SU-DHL-6 (cell line): ENCODE results near the gene OTULIN.

ENCODE experiments used
- H2AFZ ChIP-seq: fragments of 200-600 bp; sonication (generic); 2 replicates; pipeline ENCODE4 v1.6.1; 2014; ENCODE audit warnings: low read depth, mild to moderate bottlenecking, moderate library complexity, mixed read lengths, antibody characterized with exemption, low read length; ENCODE audit not compliant: severe bottlenecking
- H3F3A ChIP-seq: fragments of 200-600 bp; shearing (Covaris generic); 2 replicates; pipeline ENCODE4 v1.6.0; 2016; ENCODE audit warnings: antibody characterized with exemption, mild to moderate bottlenecking; ENCODE audit not compliant: insufficient read depth
- H3K27ac ChIP-seq: fragments of 200-600 bp; sonication (generic); 2 replicates; pipeline ENCODE4 v1.5.1; 2016; ENCODE audit warnings: low read depth, mild to moderate bottlenecking, low read length, moderate library complexity, mixed read lengths
- H3K27me3 ChIP-seq: fragments of 200-600 bp; sonication (generic), shearing (Covaris generic); 2 replicates; pipeline ENCODE4 v1.6.0; 2014; ENCODE audit warnings: mild to moderate bottlenecking, low read length
- H3K36me3 ChIP-seq: fragments of 200-600 bp; sonication (generic); 2 replicates; pipeline ENCODE4 v1.6.1; 2014; ENCODE audit warnings: mild to moderate bottlenecking, low read length, mixed read lengths
- H3K4me2 ChIP-seq: fragments of 300-600, 200-600 bp; shearing (Covaris generic), sonication (generic); 2 replicates; pipeline ENCODE4 v1.6.0; 2014; ENCODE audit warnings: low read length, low read depth, mild to moderate bottlenecking; ENCODE audit not compliant: poor library complexity, severe bottlenecking
- H3K4me3 ChIP-seq: fragments of 200-600 bp; sonication (generic); 2 replicates; pipeline ENCODE4 v1.5.1; 2014; ENCODE audit warnings: antibody characterized with exemption, low read length, mild to moderate bottlenecking, mixed read lengths; ENCODE audit not compliant: insufficient read depth, poor library complexity, severe bottlenecking
- H3K79me2 ChIP-seq: fragments of 200-600 bp; sonication (generic); 2 replicates; pipeline ENCODE4 v1.6.1; 2014; ENCODE audit warnings: mild to moderate bottlenecking, low read length, moderate library complexity; ENCODE audit not compliant: insufficient read depth
- H3K9ac ChIP-seq: fragments of 200-600 bp; sonication (generic); 2 replicates; pipeline ENCODE4 v1.7.0; 2014; ENCODE audit warnings: mild to moderate bottlenecking, low read length
- H3K9me2 ChIP-seq: fragments of 200-600 bp; sonication (generic); replicated peaks from 2 replicates; pipeline ENCODE4 v1.6.1; 2014; ENCODE audit warnings: low read length; ENCODE audit not compliant: insufficient read depth
- H3K9me3 ChIP-seq: fragments of 200-600 bp; sonication (generic); 2 replicates; pipeline ENCODE4 v1.6.1; 2014; ENCODE audit warnings: low read length, mixed read lengths; ENCODE audit not compliant: insufficient read depth
- H4K20me1 ChIP-seq: fragments of 200-600 bp; sonication (generic); 2 replicates; pipeline ENCODE4 v1.6.1; 2014; ENCODE audit warnings: low read depth, mild to moderate bottlenecking, antibody characterized with exemption, low read length, moderate library complexity, mixed read lengths
- CTCF ChIP-seq: fragments of 200-600 bp; sonication (generic); IDR thresholded peaks from one replicate; pipeline ENCODE4 v1.5.1; 2017; ENCODE audit warnings: antibody characterized with exemption, mild to moderate bottlenecking, low read length, moderate library complexity; ENCODE audit not compliant: insufficient read depth, poor library complexity, severe bottlenecking
- EZH2phosphoT487 ChIP-seq: fragments of 200-600 bp; sonication (generic), shearing (Covaris generic); conservative IDR thresholded peaks from 2 replicates; pipeline ENCODE4 v1.6.1; 2018; ENCODE audit warnings: mild to moderate bottlenecking, antibody characterized with exemption, low read length, moderate library complexity, mixed read lengths

The OTULIN gene

GRCh38 chr5:14672082-14672481 lies 7.6 kb downstream of the OTULIN start:
- Histone ChIP-seq H3F3A (peaks cover 25% of the 10 kb centered on the region), H3K27me3 (no peaks in the 10 kb centered on the region), H3K27ac (no peak overlapping the region), H3K36me3 (0 out of 2 replicates have a peak, but pooled peaks cover 2% of the 10 kb centered on the region), H2AFZ (no peak overlapping the region), H4K20me1 (peaks cover 21% of the 10 kb centered on the region; the same call in 1 of the 2 replicates), H3K9me3 (no peaks in the 10 kb centered on the region), H3K9me2 (no peaks in the 10 kb centered on the region), H3K9ac (no peak overlapping the region), H3K4me3 (no peak overlapping the region), H3K4me2 (peak overlapping the region; percentile 91), H3K79me2 (peaks cover 100% of the 10 kb centered on the region)
- TF ChIP-seq EZH2phosphoT487 (no peak), CTCF (no peak)

GRCh38 chr5:14672484-14673394 lies 8.2 kb downstream of the OTULIN start:
- Histone ChIP-seq H3K9ac (no peak overlapping the region), H3K36me3 (no peaks in the 10 kb centered on the region)

GRCh38 chr5:14673443-14673842 lies 8.9 kb downstream of the OTULIN start:
- no peak overlapping the region for H3K4me3 ChIP-seq
- no peak overlapping the region for H2AFZ ChIP-seq
- peak overlapping the region; percentile 91 for H3K4me2 ChIP-seq
- H3K9me3 ChIP-seq: no peaks in the 10 kb centered on the region
- H3K27ac ChIP-seq: peak overlapping the region; percentile 22; the same call in 1 of the 2 replicates
- no peak overlapping the region for H3K9ac ChIP-seq
- 0 out of 2 replicates have a peak, but pooled peaks cover 1% of the 10 kb centered on the region for H3K36me3 ChIP-seq
- H3K79me2 ChIP-seq: peaks cover 100% of the 10 kb centered on the region
- peaks cover 12% of the 10 kb centered on the region; the same call in 1 of the 2 replicates for H4K20me1 ChIP-seq
- H3F3A ChIP-seq: peaks cover 25% of the 10 kb centered on the region
- no peaks in the 10 kb centered on the region for H3K27me3 ChIP-seq
- no peak for TF ChIP-seq EZH2phosphoT487
- TF ChIP-seq CTCF: no peak
- H3K9me2 ChIP-seq: no peaks in the 10 kb centered on the region

More at GRCh38 chr5:14672484-14673394, 8.2 kb downstream of the OTULIN start:
- Histone ChIP-seq H2AFZ (no peak overlapping the region), H3K9me2 (no peaks in the 10 kb centered on the region), H3K27me3 (no peaks in the 10 kb centered on the region), H3K27ac (peak overlapping the region; percentile 22; the same call in 1 of the 2 replicates), H3F3A (peaks cover 25% of the 10 kb centered on the region), H3K4me3 (no peak overlapping the region), H3K79me2 (peaks cover 100% of the 10 kb centered on the region), H3K4me2 (peak overlapping the region; percentile 91), H3K9me3 (no peaks in the 10 kb centered on the region), H4K20me1 (peaks cover 15% of the 10 kb centered on the region; the same call in 1 of the 2 replicates)
- TF ChIP-seq EZH2phosphoT487 (no peak), CTCF (no peak)
